Peyer's patch (tissue), 4 donors: ENCODE data around the gene DSTYK.

Experiments
- CTCF ChIP-seq, 6 experiments: fragments of 450-650 bp in 4 of 6; fragments of 200-600 bp in 2 of 6; sonication (generic) in 1 of 6; IDR thresholded peaks; one replicate each; pipeline ENCODE4 v1.5.1; 2017 to 2019; ENCODE audit warnings: antibody characterized with exemption in 6 of 6, mild to moderate bottlenecking in 3 of 6, moderate library complexity in 1 of 6
- POLR2A ChIP-seq, 2 donors: fragments of 450-650 bp; IDR thresholded peaks; one replicate each; pipeline ENCODE4 v1.5.1; 2017; ENCODE audit warnings: antibody characterized with exemption in 2 of 2, mild to moderate bottlenecking in 2 of 2, moderate library complexity in 2 of 2

GRCh38 chr1:205144046-205144720, 67.3 kb downstream of the DSTYK start:
- no peak for TF ChIP-seq CTCF (IDR thresholded peaks at IDR 0.05)
- no peak for TF ChIP-seq POLR2A (IDR thresholded peaks at IDR 0.05)
